Measurements from ENCODE around the gene NOM1. TPM values are rescaled to one million over a fixed set of nuclear protein-coding genes. Genes with fewer than 3 reads are reported as not detected.

Gene NOM1
- total RNA-seq, 1 donor from 2014 or later: 19.3 TPM

DNA sequence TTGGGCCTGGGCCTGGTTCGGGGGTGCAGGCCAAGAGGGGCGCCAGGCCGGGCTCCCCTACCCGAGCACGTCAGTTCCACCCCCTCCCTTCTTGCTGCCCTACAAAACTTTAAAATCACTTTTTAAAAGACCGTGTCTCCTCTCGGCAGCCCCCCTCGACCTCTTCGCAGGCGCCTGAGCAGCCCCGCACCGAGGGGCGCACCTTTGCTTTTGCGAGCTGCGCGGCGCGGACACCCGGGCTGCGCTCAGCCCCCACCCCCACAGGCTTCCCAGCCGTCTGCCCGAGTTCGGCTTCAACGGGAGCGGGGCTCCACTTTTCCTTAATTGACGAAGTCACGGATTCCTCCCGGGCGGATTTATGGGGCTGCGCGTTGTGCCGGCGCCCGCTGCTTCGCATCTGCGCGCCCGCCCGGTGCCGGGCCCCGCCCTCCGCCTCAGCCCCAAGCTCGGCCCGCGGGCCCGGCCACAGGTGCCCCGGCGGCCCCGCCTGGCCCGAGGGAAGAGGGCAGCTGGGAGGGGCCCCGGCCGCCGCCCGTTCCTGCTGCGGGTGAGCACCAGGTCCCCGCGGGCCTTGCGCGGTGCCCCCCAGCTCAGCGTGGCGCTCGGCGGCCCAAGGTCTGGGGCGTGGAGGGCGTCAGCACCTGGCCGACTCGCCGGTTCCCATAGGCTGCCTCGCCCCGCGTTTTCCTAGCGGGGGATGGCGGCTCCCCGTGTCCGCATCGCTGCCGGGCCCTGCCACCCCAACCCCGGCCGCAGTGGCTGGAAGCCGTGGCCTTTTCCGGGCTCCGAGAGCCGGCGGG is 71.8 kb downstream of the NOM1 start:
- ATAC-seq (no peak), DNase-seq (ENCODE audit: low spot score) (no peak)
- intact Hi-C loops (cut with DNase I): no loop called here

DNA sequence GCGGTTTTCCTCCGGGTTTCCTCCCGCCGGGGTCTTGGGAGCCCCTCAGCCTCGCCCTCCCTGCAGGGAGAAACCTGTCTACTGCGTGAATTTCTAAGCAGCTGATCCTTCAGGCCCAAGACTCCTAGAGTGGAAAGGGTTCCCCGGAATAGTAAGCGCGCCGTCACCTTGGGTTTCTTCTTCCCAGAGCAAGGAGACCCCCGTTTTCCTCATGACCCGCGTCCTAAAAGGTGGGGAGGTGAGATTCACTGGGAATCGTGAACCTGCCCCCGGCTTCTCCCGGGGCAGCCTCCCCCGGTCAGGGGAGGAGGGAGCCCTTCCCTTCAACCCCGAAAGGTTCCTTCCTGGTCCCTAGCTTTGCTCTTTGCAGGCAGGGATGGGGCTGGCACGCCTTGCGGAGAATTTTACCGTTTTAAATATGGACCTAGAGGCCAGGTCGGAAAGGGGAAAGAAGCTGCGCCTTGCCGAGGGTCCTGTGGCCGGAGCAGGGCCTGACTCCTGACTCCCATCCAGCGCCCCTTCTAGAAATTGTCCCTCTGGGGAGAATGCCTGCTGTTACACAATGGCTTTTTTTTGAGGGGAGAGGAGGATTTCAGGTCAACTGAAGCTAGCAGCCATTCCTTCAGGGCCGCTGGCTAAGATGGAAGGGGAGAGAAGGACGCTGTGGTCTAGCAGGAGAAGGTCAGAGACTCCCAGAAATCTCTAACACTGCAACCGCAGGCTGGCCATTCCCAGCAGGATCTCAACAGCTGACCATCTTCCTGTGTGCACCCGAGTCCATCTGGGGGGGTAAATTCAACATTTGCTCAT is 72.6 kb downstream of the NOM1 start:
- intact Hi-C loops (cut with DNase I): no loop called here
- DNase-seq (ENCODE audit: low spot score): no peak
- ATAC-seq: no peak

Other genes starting within 250 kb of the NOM1 start
- gene LMBR1, start 56.5 kb upstream of the NOM1 start, total RNA-seq: 69.7 TPM
- gene MNX1, start 61.0 kb downstream of the NOM1 start, total RNA-seq: not detected
- 55.5 TPM for gene UBE3C, start 189.2 kb downstream of the NOM1 start, total RNA-seq

All from sciatic nerve (tissue), 2 donors.